HCT116 (cell line): ENCODE results near the gene TRDN. TPM values are rescaled to one million over a fixed set of nuclear protein-coding genes. Genes with fewer than 3 reads are reported as not detected.

ENCODE experiments used
- ATAC-seq: fragments of 200-7000 bp; cut with Tn5 transposase; 2 replicates; pipeline ENCODE4 v1.9.1; 2020; ENCODE audit warnings: mild to moderate bottlenecking, moderate library complexity
- BruUV-seq: library from RNA; stranded (reverse); fragments of 400-500 nt; replicated peaks from 2 replicates; lab custom pipeline; 2021; lab: Mats Ljungman, UMichigan
- CTCF ChIA-PET: fragments of 300-600 bp; sonication (Branson Sonifier 250); formaldehyde crosslinking; loops from one replicate; lab custom pipeline; 2021; ENCODE audit warnings: antibody characterized with exemption; lab: Charles Lee
- POLR2A ChIA-PET: fragments of 300-600, 350-600 bp; sonication (Branson Sonifier 250); formaldehyde crosslinking; loops from one replicate; lab custom pipeline; 2021; ENCODE audit warnings: antibody characterized with exemption; lab: Charles Lee
- RAD21 ChIA-PET, 2 experiments: fragments of 300-600 bp; sonication (Branson Sonifier 250); formaldehyde crosslinking; loops; one replicate each; lab custom pipeline; 2023; ENCODE audit warnings: low total read pairs in 2 of 2; ENCODE audit not compliant: uncharacterized antibody in 2 of 2, unreplicated experiment in 2 of 2, low non-redundant PET in 1 of 2; lab: Charles Lee
- DNase-seq: peaks from one replicate; pipeline ENCODE4 v3.0.0-alpha.2; 2010; ENCODE audit warnings: low read depth, low spot score
- H2AFZ ChIP-seq: fragments of 200-600 bp; shearing (Covaris generic), sonication (generic); 2 replicates; pipeline ENCODE4 v1.6.1; 2017; ENCODE audit warnings: low read depth, mixed run types, mixed read lengths, antibody characterized with exemption, low read length; ENCODE audit not compliant: poor library complexity, severe bottlenecking
- H3K27ac ChIP-seq: 2 replicates; pipeline ENCODE4 v1.5.1; 2012; ENCODE audit warnings: low read depth, low read length
- H3K27me3 ChIP-seq: fragments of 200-600 bp; sonication (generic); 2 replicates; pipeline ENCODE4 v1.6.1; 2016; ENCODE audit warnings: mixed run types, low read length, mixed read lengths; ENCODE audit not compliant: insufficient read depth
- H3K36me3 ChIP-seq, 2 experiments: fragments of 200-500 bp in 1 of 2; fragments of 200-600 bp in 1 of 2; sonication (Bioruptor generic) in 1 of 2; sonication (generic) in 1 of 2; 2 replicates each; pipeline versions ENCODE4 v1.5.1 to v1.6.1; 2014 to 2016; ENCODE audit warnings: low read length in 2 of 2, inconsistent platforms in 1 of 2, mixed read lengths in 1 of 2, mixed run types in 1 of 2; ENCODE audit not compliant: insufficient read depth in 2 of 2, control insufficient read depth in 1 of 2
- H3K4me1 ChIP-seq, 2 experiments: fragments of 200-600 bp in 1 of 2; sonication (generic) in 1 of 2; 2 replicates each; pipeline versions ENCODE4 v1.5.1 to v1.6.1; 2012 to 2017; ENCODE audit warnings: low read length in 2 of 2, inconsistent platforms in 1 of 2, mild to moderate bottlenecking in 1 of 2, mixed read lengths in 1 of 2, mixed run types in 1 of 2, moderate library complexity in 1 of 2; ENCODE audit not compliant: insufficient read depth in 2 of 2, control insufficient read depth in 1 of 2
- H3K4me2 ChIP-seq: fragments of 200-600 bp; sonication (generic); 2 replicates; pipeline ENCODE4 v1.6.1; 2017; ENCODE audit warnings: mixed run types, low read length, mixed read lengths
- H3K4me3 ChIP-seq, 2 experiments: fragments of 200-600 bp in 1 of 2; sonication (generic) in 1 of 2; replicated peaks in 1 of 2; 2 replicates each; pipeline ENCODE4 v1.5.1; 2011 to 2016; ENCODE audit warnings: low read length in 2 of 2, control low read depth in 1 of 2, low read depth in 1 of 2, mild to moderate bottlenecking in 1 of 2, mixed read lengths in 1 of 2, mixed run types in 1 of 2
- H3K79me2 ChIP-seq: fragments of 200-600 bp; sonication (generic); 2 replicates; pipeline ENCODE4 v1.6.1; 2017; ENCODE audit warnings: mild to moderate bottlenecking, mixed run types, low read length, moderate library complexity, mixed read lengths; ENCODE audit not compliant: insufficient read depth
- H3K9ac ChIP-seq: fragments of 200-600 bp; sonication (generic); 2 replicates; pipeline ENCODE4 v1.6.1; 2016; ENCODE audit warnings: low read length, mixed read lengths
- H3K9me2 ChIP-seq: fragments of 200-600 bp; sonication (generic), shearing (Covaris generic); 2 replicates; pipeline ENCODE4 v1.6.1; 2017; ENCODE audit warnings: mixed run types, mild to moderate bottlenecking, moderate library complexity; ENCODE audit not compliant: insufficient read depth
- H3K9me3 ChIP-seq, 2 experiments: fragments of 200-500 bp in 1 of 2; fragments of 200-600 bp in 1 of 2; sonication (Bioruptor generic) in 1 of 2; sonication (generic) in 1 of 2; 2 replicates each; pipeline ENCODE4 v1.6.1; 2014 to 2017; ENCODE audit warnings: low read length in 2 of 2, mixed read lengths in 2 of 2, inconsistent platforms in 1 of 2, low read depth in 1 of 2, mild to moderate bottlenecking in 1 of 2, mixed run types in 1 of 2, moderate library complexity in 1 of 2; ENCODE audit not compliant: control insufficient read depth in 1 of 2, insufficient read depth in 1 of 2
- H4K20me1 ChIP-seq: fragments of 200-600 bp; sonication (generic), shearing (Covaris generic); 2 replicates; pipeline ENCODE4 v1.6.1; 2017; ENCODE audit warnings: mixed run types, mild to moderate bottlenecking, moderate library complexity; ENCODE audit not compliant: insufficient read depth
- ATF3 ChIP-seq: IDR thresholded peaks from 2 replicates; pipeline ENCODE4 v1.6.1; 2012
- CTCF ChIP-seq, 3 experiments: fragments of 200-600 bp in 1 of 3; sonication (generic) in 1 of 3; IDR thresholded peaks in 2 of 3; conservative IDR thresholded peaks in 1 of 3; 2 replicates each; pipeline ENCODE4 v1.5.1; 2012 to 2017; ENCODE audit warnings: low read depth in 2 of 3, low read length in 2 of 3, antibody characterized with exemption in 1 of 3, borderline replicate concordance in 1 of 3, control low read depth in 1 of 3, mild to moderate bottlenecking in 1 of 3, mixed read lengths in 1 of 3, mixed run types in 1 of 3, moderate library complexity in 1 of 3; ENCODE audit not compliant: insufficient read depth in 1 of 3
- RAD21 ChIP-seq: IDR thresholded peaks from 2 replicates; pipeline ENCODE4 v1.6.1; 2012; ENCODE audit warnings: low read depth, mild to moderate bottlenecking
- YY1 ChIP-seq: IDR thresholded peaks from 2 replicates; pipeline ENCODE4 v1.6.1; 2011; ENCODE audit warnings: low read length, low read depth, moderate library complexity, mild to moderate bottlenecking; ENCODE audit not compliant: insufficient replicate concordance; ENCODE audit errors: extremely low read depth
- ZBTB33 ChIP-seq: IDR thresholded peaks from 2 replicates; pipeline ENCODE4 v1.6.1; 2011; ENCODE audit warnings: mild to moderate bottlenecking, low read length, moderate library complexity; ENCODE audit not compliant: insufficient replicate concordance; ENCODE audit errors: extremely low read depth
- ZFX ChIP-seq: fragments of 450-650 bp; IDR thresholded peaks from 2 replicates; pipeline ENCODE4 v1.6.1; 2017
- intact Hi-C: fragments of 100-400 bp; cut with micrococcal nuclease; formaldehyde crosslinking; loops from 2 replicates; pipeline ENCODE4 v1.10.0; 2022
- total RNA-seq: library from RNA; stranded (reverse); gene quantifications from one replicate; pipeline ENCODE4 v1.2.1, GENCODE V29; 2021; ENCODE audit not compliant: unreplicated experiment

TRDN gene
- total RNA-seq, 1 experiment from 2014 or later, result not detected

- no peaks in the 10 kb centered on the region for H3K36me3 ChIP-seq
- H3K9me2 ChIP-seq, result no peaks in the 10 kb centered on the region
- H2AFZ ChIP-seq, result no peak overlapping the region
- TF ChIP-seq ZFX (no peak), RAD21 (peak; percentile 34), CTCF (IDR thresholded peaks at IDR 0.05 in 2 of 3, conservative IDR thresholded peaks at IDR 0.05 in 1 of 3; ENCODE audit: borderline replicate concordance in 1 of 3, insufficient read depth in 1 of 3, low read depth in 2 of 3, low read length in 2 of 3) (peak in 2 of 3 experiments; percentile 14 to 26; a peak in 1 of 6 replicates)
- intact Hi-C loops, result no loop called here
- ATAC-seq (no peak), DNase-seq (no peak)
- no peaks in the 10 kb centered on the region for H3K79me2 ChIP-seq
- no peak overlapping the region for H3K9ac ChIP-seq
- peaks cover 26% of the 10 kb centered on the region; the same call in 1 of the 2 replicates for H3K27me3 ChIP-seq
- ChIA-PET CTCF (no interaction called here), RAD21 (no interaction called here), POLR2A (no interaction called here)
- H4K20me1 ChIP-seq, result no peaks in the 10 kb centered on the region
- H3K4me2 ChIP-seq, result no peak overlapping the region
- H3K9me3 ChIP-seq, result no peaks in the 10 kb centered on the region
- H3K4me3 ChIP-seq, result no peak overlapping the region
- BruUV-seq, result no TSS peak
- H3K4me1 ChIP-seq, result no peaks in the 10 kb centered on the region
- H3K27ac ChIP-seq, result no peak overlapping the region
These were observed 307.4 kb downstream of the TRDN start for GRCh38 chr6:123329337-123329736.

GRCh38 chr6:123323452-123324329 lies 313.1 kb downstream of the TRDN start:
- Histone ChIP-seq H4K20me1 (no peaks in the 10 kb centered on the region), H3K4me1 (no peaks in the 10 kb centered on the region), H3K9me2 (no peaks in the 10 kb centered on the region), H3K79me2 (no peaks in the 10 kb centered on the region), H3K36me3 (no peaks in the 10 kb centered on the region), H2AFZ (no peak overlapping the region), H3K9me3 (no peaks in the 10 kb centered on the region), H3K27ac (no peak overlapping the region), H3K4me2 (no peak overlapping the region), H3K27me3 (peaks cover 11% of the 10 kb centered on the region), H3K4me3 (no peak overlapping the region), H3K9ac (no peak overlapping the region)
- no peak for ATAC-seq
- TF ChIP-seq YY1, result no peak
- TF ChIP-seq ATF3, result no peak
- no peak for TF ChIP-seq ZBTB33
- CTCF ChIA-PET, result no interaction called here
- DNase-seq, result no peak
- intact Hi-C loops, result no loop called here
- no TSS peak for BruUV-seq
- RAD21 ChIA-PET, result no interaction called here
- POLR2A ChIA-PET, result no interaction called here
